ENCODE results near the gene NAA40. TPM values are rescaled to one million over a fixed set of nuclear protein-coding genes. Genes with fewer than 3 reads are reported as not detected.

Gene NAA40
- total RNA-seq, 1 experiment from 2014 or later: 13.2 TPM

DNA sequence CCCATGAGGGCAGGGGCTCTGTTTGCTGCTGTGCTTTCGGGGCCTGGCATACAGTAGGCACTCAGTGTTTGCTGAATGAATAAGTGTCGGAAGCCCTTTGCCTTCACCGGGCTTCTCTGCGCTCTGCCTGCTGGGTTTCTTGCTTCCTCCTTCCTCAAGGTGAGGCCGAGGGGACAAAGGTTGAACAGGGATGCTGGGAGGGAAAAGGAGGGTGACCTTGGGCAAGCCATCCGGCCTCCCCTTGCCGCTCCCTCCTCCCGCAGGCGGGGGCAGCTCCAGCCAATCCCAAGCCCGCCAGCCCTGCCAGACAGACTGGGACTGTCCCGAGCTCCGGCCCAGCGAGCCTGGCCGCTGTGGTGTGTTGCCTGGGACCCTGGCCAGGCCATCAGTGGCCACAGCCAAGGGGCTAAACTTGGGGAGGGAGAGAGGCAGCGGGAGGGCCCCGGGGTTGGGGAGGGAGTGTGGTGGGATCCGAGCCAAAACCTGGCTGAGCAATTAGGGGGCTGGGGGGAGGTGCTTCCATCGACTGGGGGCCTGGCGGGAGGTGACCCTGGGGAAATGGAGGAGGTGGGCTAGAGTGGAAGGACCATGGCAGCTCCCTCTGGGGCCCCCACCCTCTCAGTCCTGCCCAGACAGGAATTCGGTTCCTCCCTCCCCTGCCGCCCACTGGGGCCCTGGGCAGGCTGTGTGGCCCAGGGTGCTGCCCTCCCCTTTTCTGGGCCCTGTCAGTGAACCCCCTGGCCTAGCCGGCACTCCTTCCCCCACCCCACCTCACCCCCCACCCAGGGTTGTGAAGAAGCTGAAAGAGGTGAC, 18.5 kb upstream of the NAA40 start:
- no peak for DNase-seq

DNA sequence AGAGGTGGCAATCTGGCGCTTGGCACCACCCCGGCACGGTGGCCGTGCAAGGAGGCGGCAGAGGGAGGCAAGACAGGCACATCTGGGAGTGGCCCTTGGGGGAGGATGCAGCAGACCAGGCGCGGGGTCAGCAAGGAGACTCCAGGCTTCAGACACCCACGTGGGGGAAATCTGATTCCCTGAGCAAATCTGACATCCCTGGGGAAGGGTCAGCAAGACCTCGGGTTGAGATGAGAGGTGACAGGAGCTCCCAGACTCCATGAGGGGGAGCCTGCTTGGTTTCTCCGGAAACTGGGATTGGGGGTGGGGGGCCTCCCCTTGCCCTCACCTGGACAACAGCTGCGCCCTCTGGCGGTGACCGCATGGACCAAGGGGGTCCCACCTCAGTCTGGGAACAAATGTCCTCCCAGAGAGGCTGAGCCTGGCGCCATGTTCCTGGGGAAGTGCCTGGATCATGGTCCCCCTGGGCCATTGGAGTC, 17.8 kb upstream of the NAA40 start:
- H3K36me3 ChIP-seq: no peaks in the 10 kb centered on the region
- H3K27me3 ChIP-seq: 0 out of 2 replicates have a peak, but pooled peaks cover 2% of the 10 kb centered on the region
- no peaks in the 10 kb centered on the region for H3K9me3 ChIP-seq
- H3K4me3 ChIP-seq: no peak overlapping the region
- no peak for DNase-seq

More for the DNA sequence above, 18.5 kb upstream of the NAA40 start:
- Histone ChIP-seq H3K36me3 (no peaks in the 10 kb centered on the region), H3K4me3 (no peak overlapping the region), H3K9me3 (no peaks in the 10 kb centered on the region), H3K27me3 (0 out of 2 replicates have a peak, but pooled peaks cover 2% of the 10 kb centered on the region)

DNA sequence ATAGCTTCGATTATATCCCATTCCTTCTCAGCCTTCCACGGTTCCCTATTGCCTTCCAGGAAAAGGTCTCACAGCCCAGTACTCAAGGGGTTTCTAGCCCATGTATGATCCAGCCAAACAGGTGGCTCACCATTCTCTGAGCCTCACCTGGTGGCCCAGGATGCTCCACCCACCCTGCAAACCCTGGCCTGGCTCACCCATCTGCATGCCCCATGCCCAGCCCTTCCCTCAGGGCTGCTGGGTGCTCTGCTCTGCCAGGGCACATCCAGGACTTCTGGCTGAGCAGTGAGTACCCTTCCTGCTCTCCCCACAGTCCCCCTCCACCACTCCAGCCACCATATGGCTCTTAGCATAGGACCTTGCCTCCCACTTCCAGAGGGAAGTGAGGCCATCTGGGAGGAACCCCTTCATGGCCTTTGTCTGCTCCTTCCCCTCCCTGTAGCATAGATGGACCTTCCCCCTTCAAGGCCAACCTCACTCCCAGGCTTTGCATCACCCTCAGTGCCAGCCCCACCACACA, 16.1 kb upstream of the NAA40 start:
- no peaks in the 10 kb centered on the region for H3K9me3 ChIP-seq
- no peaks in the 10 kb centered on the region for H3K27me3 ChIP-seq
- no peak overlapping the region for H3K4me3 ChIP-seq
- DNase-seq: no peak
- H3K36me3 ChIP-seq: no peaks in the 10 kb centered on the region

DNA sequence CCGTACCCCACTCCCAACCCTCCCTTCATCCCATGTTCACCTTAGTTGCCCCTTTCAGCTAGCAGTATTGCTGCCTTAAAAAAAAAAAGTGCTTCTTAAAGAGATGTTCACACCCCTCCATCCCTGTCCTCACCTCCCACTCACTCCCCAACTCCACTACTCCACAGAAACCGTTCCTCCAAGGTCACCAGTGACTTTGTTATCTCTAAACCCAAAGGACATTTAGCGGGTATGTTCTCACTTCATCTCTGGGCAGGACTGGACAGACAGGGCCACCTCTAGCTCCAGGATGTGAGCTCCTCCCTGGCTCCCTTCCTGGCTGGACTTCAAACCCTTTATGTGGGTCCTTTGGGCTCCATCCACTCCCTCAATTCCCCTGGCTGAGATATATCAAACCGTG, 15.5 kb upstream of the NAA40 start:
- Histone ChIP-seq H3K27me3 (0 out of 2 replicates have a peak, but pooled peaks cover 1% of the 10 kb centered on the region), H3K4me3 (no peak overlapping the region), H3K36me3 (no peaks in the 10 kb centered on the region), H3K9me3 (no peaks in the 10 kb centered on the region)
- no peak for DNase-seq

DNA sequence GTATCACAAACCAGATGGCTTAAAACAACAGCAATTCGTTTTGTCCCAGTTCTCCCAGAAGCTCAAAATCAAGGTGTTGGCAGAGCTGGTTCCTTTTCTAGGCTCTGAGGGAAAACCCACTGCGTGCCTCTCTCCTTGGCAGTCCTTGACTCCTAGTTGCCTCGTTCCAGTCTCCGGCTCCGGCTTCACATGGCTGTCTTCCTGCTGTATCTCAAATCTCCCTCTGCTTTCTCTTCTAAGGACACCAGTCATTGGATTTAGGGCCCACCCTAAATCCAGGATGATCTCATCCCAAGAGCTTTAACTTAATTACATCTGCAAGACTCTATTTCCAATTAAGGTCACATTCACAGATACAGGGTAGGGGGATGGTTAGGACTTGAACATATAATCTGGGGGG, 9.2 kb upstream of the NAA40 start:
- no peak overlapping the region for H3K4me3 ChIP-seq
- H3K36me3 ChIP-seq: no peaks in the 10 kb centered on the region
- H3K27me3 ChIP-seq: 0 out of 2 replicates have a peak, but pooled peaks cover 3% of the 10 kb centered on the region
- H3K9me3 ChIP-seq: no peaks in the 10 kb centered on the region
- no peak for DNase-seq

DNA sequence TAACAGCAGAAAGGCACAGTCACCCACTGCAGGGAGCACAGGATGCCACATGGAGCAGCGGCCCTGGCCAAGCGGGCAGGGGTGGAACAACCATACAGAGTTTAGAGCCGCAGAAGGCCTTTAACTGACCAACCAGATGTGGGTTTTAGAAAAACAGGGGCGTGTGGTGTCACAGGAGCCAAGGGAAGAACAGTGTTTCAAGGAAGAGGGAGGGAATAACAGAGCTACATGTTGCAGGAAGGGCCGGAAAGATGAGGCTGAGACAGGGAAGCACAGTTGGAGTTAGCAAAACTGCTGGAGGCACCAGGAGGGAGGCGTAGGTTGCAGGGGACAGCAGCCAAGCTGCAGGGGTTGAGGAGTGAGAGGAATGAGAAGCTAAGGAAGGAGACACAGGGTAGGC, 7.8 kb upstream of the NAA40 start:
- Histone ChIP-seq H3K9me3 (no peaks in the 10 kb centered on the region), H3K27me3 (0 out of 2 replicates have a peak, but pooled peaks cover 3% of the 10 kb centered on the region), H3K36me3 (no peaks in the 10 kb centered on the region), H3K4me3 (no peak overlapping the region)
- no peak for DNase-seq

DNA sequence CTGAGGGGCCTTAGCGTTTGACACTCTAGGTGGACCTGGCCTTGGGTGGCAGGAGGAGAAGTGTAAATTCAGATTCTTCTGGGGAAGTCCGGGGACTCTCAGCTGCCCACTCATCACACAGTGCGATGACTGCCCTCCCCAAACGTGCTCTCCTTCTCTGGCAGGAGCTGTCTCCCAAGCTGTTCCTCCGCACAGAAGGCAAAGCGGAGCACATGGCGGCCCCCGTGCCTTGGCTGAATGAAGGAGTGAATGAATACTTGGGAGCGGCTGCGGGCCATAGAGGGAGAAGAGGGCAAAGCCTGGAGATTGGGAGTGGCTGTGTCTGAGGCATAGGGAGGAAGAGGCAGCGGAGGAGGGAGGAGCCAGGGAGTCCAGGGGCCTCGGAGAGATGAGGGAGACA, 6.9 kb upstream of the NAA40 start:
- no peaks in the 10 kb centered on the region for H3K36me3 ChIP-seq
- no peak for DNase-seq
- H3K27me3 ChIP-seq: 0 out of 2 replicates have a peak, but pooled peaks cover 3% of the 10 kb centered on the region
- H3K9me3 ChIP-seq: no peaks in the 10 kb centered on the region
- H3K4me3 ChIP-seq: no peak overlapping the region

DNA sequence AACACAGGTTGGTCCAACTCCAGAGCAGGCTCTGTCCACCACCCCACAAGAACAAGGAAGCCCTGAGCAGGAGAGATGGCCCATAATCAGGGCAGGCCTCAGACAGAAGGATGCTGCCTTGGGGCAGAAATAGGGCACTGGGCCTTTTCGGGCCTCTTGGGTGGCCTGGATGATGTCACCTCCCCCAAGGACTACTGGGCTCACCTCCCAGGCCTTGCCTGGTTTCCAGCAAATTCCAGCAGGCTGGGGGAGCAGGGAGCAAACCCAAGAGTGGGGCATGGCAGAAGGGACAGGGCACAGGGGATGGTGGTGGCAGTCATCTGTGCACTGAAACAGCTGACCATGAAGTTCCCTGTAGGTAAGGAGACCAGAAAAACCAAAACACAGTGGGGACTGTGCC, 5.3 kb upstream of the NAA40 start:
- 0 out of 2 replicates have a peak, but pooled peaks cover under 1% of the 10 kb centered on the region for H3K27me3 ChIP-seq
- no peak overlapping the region for H3K4me3 ChIP-seq
- no peaks in the 10 kb centered on the region for H3K36me3 ChIP-seq
- no peaks in the 10 kb centered on the region for H3K9me3 ChIP-seq
- DNase-seq: no peak

DNA sequence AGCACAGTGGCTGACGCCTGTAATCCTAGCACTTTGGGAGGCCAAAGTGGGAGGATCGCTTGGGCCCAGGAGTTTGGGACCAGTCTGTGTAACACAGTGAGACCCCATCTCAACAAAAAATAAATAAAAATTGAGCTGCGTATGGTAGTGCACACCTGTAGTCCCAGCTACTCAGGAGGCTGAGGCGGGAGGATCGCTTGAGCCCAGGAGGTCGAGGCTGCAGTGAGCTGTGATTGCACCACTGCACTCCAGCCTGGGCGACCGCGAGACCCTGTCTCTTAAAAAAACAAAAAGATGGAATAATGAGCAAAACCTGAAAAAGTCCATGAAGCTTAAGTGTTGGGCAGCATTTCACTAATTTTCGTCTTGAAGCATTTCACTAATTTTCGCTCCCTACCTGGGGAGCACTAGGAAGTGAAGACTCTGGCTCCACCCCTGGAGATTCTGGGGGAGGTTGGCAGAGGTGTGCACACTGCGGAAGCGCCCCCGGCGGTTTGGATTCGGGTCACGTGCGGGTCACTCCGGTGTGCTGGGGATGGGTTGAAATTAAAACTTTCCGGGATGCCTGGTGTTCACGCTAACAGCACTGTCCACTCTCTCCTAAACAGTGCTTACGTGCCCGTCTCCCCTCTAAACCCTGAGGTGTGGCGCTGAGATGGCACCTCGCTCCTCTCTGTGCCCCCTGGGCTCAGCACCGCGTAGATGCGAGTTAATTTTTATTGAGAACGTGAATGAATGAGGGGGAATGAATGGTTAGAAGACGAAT, 906 bp upstream of the NAA40 start:
- Histone ChIP-seq H3K27me3 (no peaks in the 10 kb centered on the region), H3K36me3 (no peaks in the 10 kb centered on the region; the same call in none of the 2 replicates), H3K4me3 (peak overlapping the region; percentile 74), H3K9me3 (no peaks in the 10 kb centered on the region)
- no peak for DNase-seq

DNA sequence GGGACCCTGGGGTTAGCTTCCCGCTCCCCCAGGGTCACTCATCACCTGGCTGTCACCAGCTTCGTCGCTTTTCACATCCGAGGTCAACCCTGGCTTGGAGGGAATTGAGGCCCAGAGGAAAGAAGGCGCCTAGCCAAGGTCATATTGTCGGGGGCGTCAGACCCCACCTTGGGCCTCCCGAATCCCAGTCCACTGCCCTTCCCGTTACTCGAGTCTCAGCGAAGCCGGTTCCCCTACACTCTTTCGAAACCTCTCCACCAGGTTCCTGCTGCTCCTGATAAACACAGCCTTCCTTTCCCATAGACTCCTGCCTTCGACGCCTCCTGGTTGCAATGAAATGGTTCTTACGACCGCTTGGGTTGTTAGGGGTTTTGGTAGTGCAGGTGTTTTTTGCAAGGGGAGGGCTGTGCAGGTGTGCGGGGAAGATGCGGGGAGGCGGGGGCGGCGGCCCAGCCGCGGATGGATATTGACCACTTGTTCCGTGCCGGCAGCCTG, 642 bp downstream of the NAA40 start:
- H3K4me3 ChIP-seq: peak overlapping the region; percentile 74
- DNase-seq: no peak
- H3K9me3 ChIP-seq: no peaks in the 10 kb centered on the region
- no peaks in the 10 kb centered on the region for H3K27me3 ChIP-seq
- H3K36me3 ChIP-seq: no peaks in the 10 kb centered on the region; the same call in none of the 2 replicates

DNA sequence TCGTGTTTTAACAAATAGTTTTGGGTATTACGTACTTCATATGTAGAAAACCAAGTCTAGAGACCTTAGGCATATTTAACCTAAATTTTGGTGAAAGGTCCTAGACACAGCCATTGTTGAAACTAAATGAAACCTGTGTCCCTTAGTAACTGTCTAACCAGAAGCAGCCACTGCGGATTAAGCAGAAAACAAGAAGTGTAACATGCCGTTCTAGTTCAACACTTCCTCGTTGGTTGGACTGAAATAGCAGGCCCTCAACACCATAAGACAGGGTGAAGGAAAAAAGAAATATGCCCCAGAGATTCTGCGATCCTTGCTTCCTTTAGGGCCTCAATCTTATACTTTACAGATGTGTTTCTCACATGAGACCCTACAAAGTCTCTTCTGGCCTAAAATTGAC, 2.0 kb downstream of the NAA40 start:
- H3K4me3 ChIP-seq: no peak overlapping the region
- DNase-seq: no peak
- no peaks in the 10 kb centered on the region; the same call in none of the 2 replicates for H3K36me3 ChIP-seq
- H3K9me3 ChIP-seq: no peaks in the 10 kb centered on the region
- H3K27me3 ChIP-seq: no peaks in the 10 kb centered on the region

DNA sequence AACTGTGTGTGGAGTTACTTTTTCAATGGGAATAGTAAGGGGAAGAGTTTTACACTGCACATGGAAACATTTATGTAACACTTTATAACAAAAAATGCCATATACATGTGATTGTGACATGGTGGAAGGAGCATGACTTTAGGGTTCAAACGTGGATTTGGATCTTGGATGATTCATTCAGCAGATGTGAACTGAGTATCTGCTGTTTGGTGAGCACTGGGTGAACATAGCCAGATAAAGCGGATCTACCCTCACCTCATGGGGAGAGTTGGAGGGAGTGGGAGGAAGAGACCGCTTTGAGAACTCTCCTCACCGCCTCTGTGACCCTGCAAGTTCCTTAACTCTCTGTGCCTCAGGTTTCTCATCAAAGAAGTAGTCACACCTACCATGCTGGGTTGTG, 3.1 kb downstream of the NAA40 start:
- Histone ChIP-seq H3K27me3 (no peaks in the 10 kb centered on the region), H3K36me3 (peaks cover 11% of the 10 kb centered on the region), H3K4me3 (no peak overlapping the region), H3K9me3 (no peaks in the 10 kb centered on the region)
- DNase-seq: no peak

DNA sequence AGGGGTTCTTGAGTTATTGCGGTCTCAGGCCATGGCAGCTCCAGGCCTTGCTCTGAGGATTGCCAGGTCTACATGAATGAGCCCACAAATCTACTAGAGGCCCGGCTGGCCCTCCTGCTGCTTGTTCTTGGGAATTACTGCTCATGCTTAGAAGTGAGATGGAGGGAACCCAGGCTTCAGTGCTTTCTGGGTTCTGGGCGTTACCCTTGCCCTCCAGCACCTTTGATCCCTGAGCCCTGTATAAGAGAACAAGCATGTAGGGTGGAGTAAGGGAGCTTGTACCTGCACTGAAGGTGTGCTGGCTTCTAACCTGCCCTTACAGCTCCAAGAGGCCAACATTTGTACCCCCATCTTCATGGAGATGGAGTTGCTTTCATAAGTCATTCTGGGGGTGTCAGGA, 4.0 kb downstream of the NAA40 start:
- no peaks in the 10 kb centered on the region for H3K27me3 ChIP-seq
- DNase-seq: no peak
- H3K36me3 ChIP-seq: peaks cover 12% of the 10 kb centered on the region
- H3K4me3 ChIP-seq: no peak overlapping the region
- no peaks in the 10 kb centered on the region for H3K9me3 ChIP-seq

DNA sequence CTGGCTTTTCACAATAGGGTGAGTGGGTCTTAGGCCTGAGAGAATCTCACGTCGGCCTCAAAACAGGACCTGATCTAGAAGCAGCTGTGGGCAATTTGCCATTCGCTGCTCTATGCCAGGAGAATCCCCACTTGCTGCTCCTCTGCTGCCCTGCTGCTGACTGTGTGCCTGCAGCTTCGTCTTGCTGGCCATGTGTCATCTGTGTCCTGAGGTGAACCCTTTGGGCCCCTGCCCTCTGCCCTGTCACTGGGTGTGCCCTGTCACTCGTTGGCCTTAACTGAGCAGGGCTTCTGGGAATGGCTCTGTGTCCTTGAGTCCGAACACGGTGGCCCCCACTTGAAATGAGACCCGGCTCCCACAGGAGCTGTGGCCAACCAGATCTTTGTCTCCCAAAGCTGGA, 6.2 kb downstream of the NAA40 start:
- Histone ChIP-seq H3K36me3 (peaks cover 12% of the 10 kb centered on the region), H3K4me3 (no peak overlapping the region), H3K27me3 (no peaks in the 10 kb centered on the region), H3K9me3 (no peaks in the 10 kb centered on the region)
- no peak for DNase-seq

DNA sequence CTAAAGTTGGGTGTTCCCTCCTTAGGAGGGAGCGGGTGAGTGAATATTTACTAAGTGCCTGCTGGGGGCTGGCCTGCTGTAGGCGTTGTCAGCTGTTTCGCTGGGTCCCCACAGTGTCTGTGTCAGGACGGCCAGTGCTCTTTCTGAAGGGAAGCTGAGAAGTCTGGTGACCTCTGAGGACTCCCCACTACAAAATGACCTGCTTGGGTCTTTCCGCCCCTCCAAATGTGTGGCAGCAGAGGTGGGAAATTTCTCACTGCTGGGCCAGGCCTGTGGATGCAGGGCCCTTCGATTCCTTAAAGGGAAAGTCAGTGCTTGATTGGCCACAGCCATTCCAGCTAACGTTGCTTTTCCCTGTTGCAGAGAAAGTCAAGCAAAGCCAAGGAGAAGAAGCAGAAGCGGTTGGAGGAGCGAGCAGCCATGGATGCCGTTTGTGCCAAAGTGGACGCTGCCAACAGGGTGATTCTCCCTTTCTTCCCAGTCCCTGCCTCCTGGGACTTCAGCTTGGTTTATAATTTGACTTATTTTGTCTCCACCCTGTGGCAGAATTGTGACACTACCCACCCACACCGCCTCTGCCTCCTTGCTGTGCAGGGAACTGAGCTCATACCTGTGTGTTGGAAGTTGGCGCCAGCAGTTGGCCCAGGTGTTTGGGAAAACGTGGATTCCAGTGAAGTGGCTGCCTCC, 6.8 kb downstream of the NAA40 start:
- peak; percentile 69 for DNase-seq
- Histone ChIP-seq H3K27me3 (no peaks in the 10 kb centered on the region), H3K9me3 (no peaks in the 10 kb centered on the region), H3K36me3 (peaks cover 12% of the 10 kb centered on the region), H3K4me3 (no peak overlapping the region)

DNA sequence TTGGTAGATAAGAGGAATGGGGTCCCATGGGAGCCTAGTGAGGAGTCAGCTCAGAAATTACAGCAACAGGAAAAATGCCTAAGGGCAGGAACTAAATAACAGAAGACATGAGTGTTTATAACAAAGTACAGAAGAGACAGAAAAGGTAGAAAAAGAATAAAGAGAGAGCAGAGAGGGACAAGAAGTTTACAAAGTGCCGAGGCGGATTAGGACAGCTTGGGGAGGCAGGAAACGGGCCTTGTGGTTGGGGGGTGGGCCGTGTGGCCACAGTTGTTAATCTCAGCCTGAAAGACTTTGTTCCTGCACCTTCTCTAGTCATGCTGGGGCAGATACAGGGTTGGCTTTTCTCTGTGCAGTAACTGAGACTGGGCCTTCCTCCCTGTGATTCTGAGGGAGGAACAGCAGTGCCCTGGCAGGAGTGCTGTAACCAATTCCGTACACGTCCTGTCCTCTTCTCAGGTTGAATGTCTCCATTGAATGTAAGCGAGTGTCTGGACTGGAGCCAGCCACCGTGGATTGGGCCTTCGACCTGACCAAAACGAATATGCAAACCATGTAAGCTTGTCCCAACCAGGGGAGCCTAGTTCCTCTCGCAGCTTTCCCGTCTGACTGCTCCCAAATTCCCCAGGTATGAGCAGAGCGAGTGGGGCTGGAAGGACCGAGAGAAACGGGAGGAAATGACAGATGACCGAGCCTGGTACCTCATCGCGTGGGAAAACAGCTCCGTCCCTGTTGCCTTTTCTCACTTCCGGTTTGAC, 13.2 kb downstream of the NAA40 start:
- Histone ChIP-seq H3K4me3 (no peak overlapping the region), H3K36me3 (peaks cover 4% of the 10 kb centered on the region), H3K9me3 (no peaks in the 10 kb centered on the region), H3K27me3 (no peaks in the 10 kb centered on the region)
- DNase-seq: no peak

Measured in MG63 (cell line).